GM12878 (cell line): Measurements from ENCODE around the gene HCFC1. TPM values are rescaled to one million over a fixed set of nuclear protein-coding genes. Genes with fewer than 3 reads are reported as not detected.

Experiments
- ATAC-seq: fragments of 200-7000 bp; cut with Tn5 transposase; 3 replicates; pipeline ENCODE4 v1.9.1; 2020; ENCODE audit warnings: mild to moderate bottlenecking, moderate library complexity
- BruUV-seq: library from RNA; stranded (reverse); fragments of 400-500 nt; replicated peaks from 2 replicates; lab custom pipeline; 2021; lab: Mats Ljungman, UMichigan
- CTCF ChIA-PET: fragments of 300-600 bp; sonication (Branson Sonifier 250); formaldehyde crosslinking; extraction: SDS; loops from one replicate; lab custom pipeline; 2021; ENCODE audit warnings: inconsistent platforms; lab: Yijun Ruan, JAX
- POLR2A ChIA-PET: fragments of 350-600 bp; formaldehyde crosslinking; extraction: SDS; loops from one replicate; lab custom pipeline; 2021; ENCODE audit warnings: inconsistent platforms; lab: Charles Lee
- RAD21 ChIA-PET: fragments of 300-600 bp; sonication (Branson Sonifier 250); formaldehyde crosslinking; loops from one replicate; lab custom pipeline; 2023; ENCODE audit warnings: antibody characterized with exemption; ENCODE audit not compliant: unreplicated experiment; lab: Charles Lee
- SMC1A ChIA-PET: fragments of 300-600 bp; sonication (Branson Sonifier 250); formaldehyde crosslinking; loops from one replicate; lab custom pipeline; 2023; ENCODE audit not compliant: unreplicated experiment, uncharacterized antibody; lab: Charles Lee
- DNase-seq: peaks from one replicate; pipeline ENCODE4 v3.0.0-alpha.2; 2011; ENCODE audit warnings: low read depth, low spot score
- FAIRE-seq: peaks from 3 replicates; lab custom pipeline; 2011; peaks lifted over from hg19 to GRCh38; lab: Jason Lieb, UNC
- H2AFZ ChIP-seq: 2 replicates; pipeline ENCODE4 v1.6.0; 2011; ENCODE audit warnings: low read depth, low read length, control low read depth; ENCODE audit not compliant: control insufficient read depth
- H3K27ac ChIP-seq: 2 replicates; pipeline ENCODE4 v1.5.1; 2011; ENCODE audit warnings: control low read depth; ENCODE audit not compliant: control insufficient read depth, insufficient read depth
- H3K27me3 ChIP-seq, 2 experiments: replicated peaks in 1 of 2; 2 replicates each; pipeline versions ENCODE4 v1.6.0 to v1.6.1; 2011; ENCODE audit warnings: low read length in 1 of 2; ENCODE audit not compliant: control insufficient read depth in 2 of 2, insufficient read depth in 2 of 2
- H3K36me3 ChIP-seq, 2 experiments: 2 replicates each; pipeline ENCODE4 v1.5.1; 2011; ENCODE audit warnings: low read length in 1 of 2; ENCODE audit not compliant: control insufficient read depth in 2 of 2, insufficient read depth in 2 of 2
- H3K4me1 ChIP-seq: 2 replicates; pipeline ENCODE4 v1.6.1; 2011; ENCODE audit warnings: mild to moderate bottlenecking, low read length, moderate library complexity, mixed read lengths; ENCODE audit not compliant: control insufficient read depth, insufficient read depth
- H3K4me2 ChIP-seq: 2 replicates; pipeline ENCODE4 v1.6.0; 2011; ENCODE audit warnings: control low read depth; ENCODE audit not compliant: control insufficient read depth, insufficient read depth
- H3K4me3 ChIP-seq: fragments of 200-600 bp; sonication (generic); 2 replicates; pipeline ENCODE4 v1.5.1; 2016
- H3K79me2 ChIP-seq: 2 replicates; pipeline ENCODE4 v1.6.0; 2011; ENCODE audit warnings: low read length; ENCODE audit not compliant: control insufficient read depth, insufficient read depth
- H3K9ac ChIP-seq: 2 replicates; pipeline ENCODE4 v1.8.0; 2011; ENCODE audit warnings: low read length, control low read depth, mixed read lengths; ENCODE audit not compliant: control insufficient read depth, insufficient read depth
- H3K9me3 ChIP-seq: replicated peaks from 3 replicates; pipeline ENCODE4 v1.5.1; 2011; ENCODE audit warnings: mild to moderate bottlenecking, low read length; ENCODE audit not compliant: control insufficient read depth, insufficient read depth
- H4K20me1 ChIP-seq: 2 replicates; pipeline ENCODE4 v1.6.0; 2011; ENCODE audit not compliant: control insufficient read depth, insufficient read depth
- CEBPZ ChIP-seq: fragments of 150-350 bp; IDR thresholded peaks from 2 replicates; pipeline ENCODE4 v1.6.1; 2016; ENCODE audit warnings: low read depth, low read length
- ELK1 ChIP-seq: IDR thresholded peaks from 2 replicates; pipeline ENCODE4 v1.6.1; 2012; ENCODE audit warnings: low read depth, low read length, improper control_type of control experiment
- ESRRA ChIP-seq: IDR thresholded peaks from 2 replicates; pipeline ENCODE4 v1.6.1; 2012; ENCODE audit warnings: mild to moderate bottlenecking, low read length, improper control_type of control experiment
- IKZF1 ChIP-seq: fragments of 450-650 bp; conservative IDR thresholded peaks from 2 replicates; pipeline ENCODE4 v1.6.1; 2017; ENCODE audit warnings: antibody characterized with exemption, mild to moderate bottlenecking
- PAX5 ChIP-seq: IDR thresholded peaks from 2 replicates; pipeline ENCODE4 v1.6.1; 2011; ENCODE audit warnings: low read depth, low read length, borderline replicate concordance
- PAX8 ChIP-seq: fragments of 450-650 bp; IDR thresholded peaks from 2 replicates; pipeline ENCODE4 v1.6.1; 2017; ENCODE audit warnings: mild to moderate bottlenecking, moderate library complexity
- RAD21 ChIP-seq: IDR thresholded peaks from 2 replicates; pipeline ENCODE4 v1.6.1; 2011; ENCODE audit warnings: mild to moderate bottlenecking, low read depth, low read length, moderate library complexity; ENCODE audit not compliant: insufficient read depth
- SKIL ChIP-seq: fragments of 450-650 bp; IDR thresholded peaks from 2 replicates; pipeline ENCODE4 v1.6.1; 2017; ENCODE audit warnings: mild to moderate bottlenecking, low read depth, inconsistent platforms; ENCODE audit not compliant: poor library complexity, severe bottlenecking
- SMAD5 ChIP-seq: IDR thresholded peaks from 2 replicates; pipeline ENCODE4 v1.6.1; 2016; ENCODE audit warnings: antibody characterized with exemption, low read depth
- SMARCA5 ChIP-seq: fragments of 450-650 bp; IDR thresholded peaks from 2 replicates; pipeline ENCODE4 v1.6.1; 2017; ENCODE audit warnings: mild to moderate bottlenecking
- SREBF2 ChIP-seq: IDR thresholded peaks from 2 replicates; pipeline ENCODE4 v1.6.1; 2012; ENCODE audit warnings: mild to moderate bottlenecking, low read length
- WGBS: methylation state at CpG from one replicate; pipeline ENCODE4 v1.1.6; 2016; ENCODE audit warnings: low lambda C conversion rate; ENCODE audit not compliant: insufficient replicate concordance, insufficient coverage; ENCODE audit errors: missing lambda C conversion rate; 5-methylcytosine and 5-hydroxymethylcytosine counted together
- in situ Hi-C: fragments of 300-500 bp; cut with MboI; formaldehyde crosslinking; loops from 9 replicates; pipeline ENCODE4 v1.14.3; 2018; ENCODE audit warnings: mixed read lengths
- intact Hi-C: fragments of 100-400 bp; cut with micrococcal nuclease; formaldehyde crosslinking; loops from one replicate; pipeline ENCODE4 v1.14.2; 2022; ENCODE audit not compliant: unreplicated experiment
- polyA plus RNA-seq, 11 experiments: library from polyadenylated mRNA; depleted of rRNA in 4 of 11; unstranded in 6 of 11; stranded (reverse) in 5 of 11; fragments of >200 nt; fragmentation: Nextera tagmentation in 4 of 11; fragmentation: Illumina TruSeq in 1 of 11; extraction: Ambion mirVana in 4 of 11; extraction: Trizol in 1 of 11; gene quantifications; 1 replicate in 1 of 11; 2 replicates in 10 of 11; pipeline versions ENCODE4 v1.2.1 to v1.2.3, GENCODE V29; 2011 to 2016; ENCODE audit warnings: inconsistent platforms in 2 of 11, missing spikeins in 2 of 11, low read depth in 1 of 11
- total RNA-seq, 4 experiments: library from RNA; depleted of rRNA in 3 of 4; stranded (reverse); fragments of >200 nt in 3 of 4; fragmentation: Illumina TruSeq in 1 of 4; extraction: Trizol in 1 of 4; gene quantifications; 2 replicates each; pipeline versions ENCODE4 v1.2.1 to v1.2.3, GENCODE V29; 2013 to 2021
- TF ChIP-seq, protein P1 (sequence below), 3 experiments: IDR thresholded peaks in 2 of 3; conservative IDR thresholded peaks in 1 of 3; 2 replicates each; pipeline ENCODE4 v1.5.1; 2011; ENCODE audit warnings: low read depth in 3 of 3, low read length in 3 of 3, mild to moderate bottlenecking in 3 of 3, control low read depth in 2 of 3, moderate library complexity in 2 of 3, inconsistent platforms in 1 of 3, mixed read lengths in 1 of 3; ENCODE audit not compliant: control insufficient read depth in 2 of 3, insufficient read depth in 1 of 3; ENCODE audit errors: extremely low read depth in 1 of 3
- TF ChIP-seq, protein P2 (sequence below): fragments of 150-350 bp; IDR thresholded peaks from 2 replicates; pipeline ENCODE4 v1.6.1; 2014; ENCODE audit warnings: mild to moderate bottlenecking, low read depth, low read length

The HCFC1 gene
- total and polyA plus RNA-seq, 10 of the 15 experiments (the other 5 are each of a cell fraction or from before 2014, with no cell fraction given) = 3.9 to 92.7 (median 23.5) TPM

GRCh38 chrX:153953342-153953830 lies 18.2 kb downstream of the HCFC1 start:
- intact Hi-C loops = loop anchor here (1.0 to 5.0 kb wide), 2 partner anchors 189 to 396 kb away; partner anchors contain the start of gene PLXNB3
- in situ Hi-C loops = no loop called here
- ATAC-seq (peak; percentile 85), DNase-seq (no peak), FAIRE-seq (peak; percentile 54)
- no peak overlapping the region for H2AFZ ChIP-seq
- no TSS peak for BruUV-seq
- no peaks in the 10 kb centered on the region for H3K27me3 ChIP-seq
- H3K4me2 ChIP-seq = no peak overlapping the region
- H3K9me3 ChIP-seq = no peaks in the 10 kb centered on the region
- H3K36me3 ChIP-seq = peaks cover 11 to 70% of the 10 kb centered on the region in 2 experiments
- 23% methylated on average over 32 of the region's 33 CpGs for WGBS
- no peaks in the 10 kb centered on the region; the same call in 1 of the 2 replicates for H3K79me2 ChIP-seq
- SMC1A ChIA-PET = no interaction called here
- no peak overlapping the region for H3K4me3 ChIP-seq
- POLR2A ChIA-PET = no interaction called here
- CTCF ChIA-PET = interaction anchor here (0.8 to 1.8 kb wide), 3 partner anchors 14 to 30 kb away, joined by 4 to 5 read pairs (median 4); partner anchors contain the start of gene ARHGAP4
- H3K27ac ChIP-seq = peak overlapping the region; percentile 37
- H4K20me1 ChIP-seq = no peaks in the 10 kb centered on the region
- no peaks in the 10 kb centered on the region for H3K4me1 ChIP-seq
- RAD21 ChIA-PET = interaction anchor here (0.6 kb wide), 1 partner anchor 35 kb away, joined by 4 read pairs; no protein-coding TSS in a partner anchor
- H3K9ac ChIP-seq = no peak overlapping the region
- TF ChIP-seq PAX5 (no peak), SMAD5 (no peak), RAD21 (peak; percentile 87), SKIL (no peak), ESRRA (no peak), ELK1 (peak; percentile 65; the same call in 1 of the 2 replicates), SMARCA5 (peak; percentile 49; the same call in 1 of the 2 replicates), SREBF2 (no peak), CEBPZ (no peak), IKZF1 (0 out of 2 replicates have a peak, but pooled peaks have one; percentile 12), PAX8 (no peak)
- TF ChIP-seq, protein P1, sequence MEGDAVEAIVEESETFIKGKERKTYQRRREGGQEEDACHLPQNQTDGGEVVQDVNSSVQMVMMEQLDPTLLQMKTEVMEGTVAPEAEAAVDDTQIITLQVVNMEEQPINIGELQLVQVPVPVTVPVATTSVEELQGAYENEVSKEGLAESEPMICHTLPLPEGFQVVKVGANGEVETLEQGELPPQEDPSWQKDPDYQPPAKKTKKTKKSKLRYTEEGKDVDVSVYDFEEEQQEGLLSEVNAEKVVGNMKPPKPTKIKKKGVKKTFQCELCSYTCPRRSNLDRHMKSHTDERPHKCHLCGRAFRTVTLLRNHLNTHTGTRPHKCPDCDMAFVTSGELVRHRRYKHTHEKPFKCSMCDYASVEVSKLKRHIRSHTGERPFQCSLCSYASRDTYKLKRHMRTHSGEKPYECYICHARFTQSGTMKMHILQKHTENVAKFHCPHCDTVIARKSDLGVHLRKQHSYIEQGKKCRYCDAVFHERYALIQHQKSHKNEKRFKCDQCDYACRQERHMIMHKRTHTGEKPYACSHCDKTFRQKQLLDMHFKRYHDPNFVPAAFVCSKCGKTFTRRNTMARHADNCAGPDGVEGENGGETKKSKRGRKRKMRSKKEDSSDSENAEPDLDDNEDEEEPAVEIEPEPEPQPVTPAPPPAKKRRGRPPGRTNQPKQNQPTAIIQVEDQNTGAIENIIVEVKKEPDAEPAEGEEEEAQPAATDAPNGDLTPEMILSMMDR (IDR thresholded peaks at IDR 0.05 in 2 of 3, conservative IDR thresholded peaks at IDR 0.05 in 1 of 3; ENCODE audit: control insufficient read depth in 2 of 3, extremely low read depth in 1 of 3, insufficient read depth in 1 of 3, low read depth in 3 of 3, low read length in 3 of 3) = peak; percentile 92 to 100 (median 95); a peak in 5 of 6 replicates
- TF ChIP-seq, protein P2, sequence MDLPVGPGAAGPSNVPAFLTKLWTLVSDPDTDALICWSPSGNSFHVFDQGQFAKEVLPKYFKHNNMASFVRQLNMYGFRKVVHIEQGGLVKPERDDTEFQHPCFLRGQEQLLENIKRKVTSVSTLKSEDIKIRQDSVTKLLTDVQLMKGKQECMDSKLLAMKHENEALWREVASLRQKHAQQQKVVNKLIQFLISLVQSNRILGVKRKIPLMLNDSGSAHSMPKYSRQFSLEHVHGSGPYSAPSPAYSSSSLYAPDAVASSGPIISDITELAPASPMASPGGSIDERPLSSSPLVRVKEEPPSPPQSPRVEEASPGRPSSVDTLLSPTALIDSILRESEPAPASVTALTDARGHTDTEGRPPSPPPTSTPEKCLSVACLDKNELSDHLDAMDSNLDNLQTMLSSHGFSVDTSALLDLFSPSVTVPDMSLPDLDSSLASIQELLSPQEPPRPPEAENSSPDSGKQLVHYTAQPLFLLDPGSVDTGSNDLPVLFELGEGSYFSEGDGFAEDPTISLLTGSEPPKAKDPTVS = no peak
